Gastroesophageal sphincter (tissue), 2 donors: ENCODE data around the gene CYP1A2.

Experiments used
- EP300 ChIP-seq: sonication (generic); formaldehyde crosslinking; IDR thresholded peaks from one replicate; pipeline ENCODE4 v1.6.1; 2017; ENCODE audit warnings: antibody characterized with exemption, mild to moderate bottlenecking
- POLR2A ChIP-seq, 2 donors: fragments of 450-650 bp; IDR thresholded peaks; one replicate each; pipeline ENCODE4 v1.6.1; 2017; ENCODE audit warnings: antibody characterized with exemption in 2 of 2, mild to moderate bottlenecking in 2 of 2, moderate library complexity in 1 of 2

DNA sequence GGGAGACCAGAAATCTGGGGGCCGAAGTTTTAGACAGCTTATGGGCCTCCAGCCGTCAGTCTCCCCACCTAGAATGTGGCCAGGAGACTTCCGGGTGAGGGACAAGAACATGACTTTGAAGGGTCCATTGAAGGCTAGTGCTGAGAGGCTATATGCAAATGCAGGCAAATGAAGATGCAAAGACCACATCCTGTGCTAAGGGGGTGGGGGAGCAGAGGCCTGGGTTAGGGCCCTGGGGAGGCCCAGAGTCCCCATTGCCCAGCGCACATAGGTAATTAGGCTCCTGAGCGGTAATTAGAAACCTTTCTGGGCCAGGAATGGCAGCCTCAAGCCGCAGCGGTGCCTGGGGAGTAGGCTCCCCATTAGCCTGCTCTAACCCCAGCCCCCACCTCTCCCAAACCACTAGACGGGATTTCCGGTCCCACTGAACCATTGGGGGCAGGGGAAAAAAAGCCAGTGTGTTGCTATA lies 40.1 kb downstream of the CYP1A2 start:
- TF ChIP-seq POLR2A (IDR thresholded peaks at IDR 0.05) (no peak), EP300 (no peak)
